ENCODE results near the gene KIRREL3.

DNA sequence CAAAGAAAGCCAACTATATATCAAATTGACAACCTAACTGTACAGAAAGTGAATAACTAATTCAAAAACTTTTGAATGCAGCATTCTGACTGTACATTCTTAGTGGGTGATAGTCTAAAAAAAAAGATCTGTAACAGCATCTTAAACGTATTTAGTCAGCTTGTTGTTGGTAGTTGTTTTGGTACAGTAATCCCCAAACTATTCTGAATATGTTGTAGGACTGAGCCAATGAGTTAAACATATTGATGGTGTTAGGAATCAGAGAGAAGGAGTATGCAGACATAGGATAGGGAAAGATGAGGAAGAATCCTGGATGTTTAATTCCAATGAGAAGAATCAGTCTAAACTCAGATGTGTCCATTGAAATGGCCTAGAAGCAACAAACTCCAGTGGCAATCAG is 41.9 kb upstream of the KIRREL3 start:
- TF ChIP-seq, protein P1, sequence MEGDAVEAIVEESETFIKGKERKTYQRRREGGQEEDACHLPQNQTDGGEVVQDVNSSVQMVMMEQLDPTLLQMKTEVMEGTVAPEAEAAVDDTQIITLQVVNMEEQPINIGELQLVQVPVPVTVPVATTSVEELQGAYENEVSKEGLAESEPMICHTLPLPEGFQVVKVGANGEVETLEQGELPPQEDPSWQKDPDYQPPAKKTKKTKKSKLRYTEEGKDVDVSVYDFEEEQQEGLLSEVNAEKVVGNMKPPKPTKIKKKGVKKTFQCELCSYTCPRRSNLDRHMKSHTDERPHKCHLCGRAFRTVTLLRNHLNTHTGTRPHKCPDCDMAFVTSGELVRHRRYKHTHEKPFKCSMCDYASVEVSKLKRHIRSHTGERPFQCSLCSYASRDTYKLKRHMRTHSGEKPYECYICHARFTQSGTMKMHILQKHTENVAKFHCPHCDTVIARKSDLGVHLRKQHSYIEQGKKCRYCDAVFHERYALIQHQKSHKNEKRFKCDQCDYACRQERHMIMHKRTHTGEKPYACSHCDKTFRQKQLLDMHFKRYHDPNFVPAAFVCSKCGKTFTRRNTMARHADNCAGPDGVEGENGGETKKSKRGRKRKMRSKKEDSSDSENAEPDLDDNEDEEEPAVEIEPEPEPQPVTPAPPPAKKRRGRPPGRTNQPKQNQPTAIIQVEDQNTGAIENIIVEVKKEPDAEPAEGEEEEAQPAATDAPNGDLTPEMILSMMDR (conservative IDR thresholded peaks at IDR 0.05) = no peak
- TF ChIP-seq EZH2 (IDR thresholded peaks at IDR 0.05; ENCODE audit: low read depth) = no peak
